GM18505 (cell line): ENCODE results near the gene IQCH.

Source experiments
- ATAC-seq: cut with Tn5 transposase; IDR thresholded peaks from one replicate; pipeline ENCODE4 v1.9.1; 2021; ENCODE audit not compliant: unreplicated experiment
- POLR2A ChIP-seq: IDR thresholded peaks from 4 replicates; pipeline ENCODE4 v1.6.1; 2011; ENCODE audit warnings: borderline replicate concordance; ENCODE audit not compliant: insufficient read depth, insufficient read length; ENCODE audit errors: extremely low read depth

IQCH gene

GRCh38 chr15:67515090-67515489 lies 260.5 kb downstream of the IQCH start:
- no peak for TF ChIP-seq POLR2A
- ATAC-seq: no peak

GRCh38 chr15:67515557-67515956 lies 261.0 kb downstream of the IQCH start:
- TF ChIP-seq POLR2A: no peak
- ATAC-seq: no peak

GRCh38 chr15:67520321-67521028 lies 265.9 kb downstream of the IQCH start:
- TF ChIP-seq POLR2A: no peak
- ATAC-seq: no peak

GRCh38 chr15:67521029-67521782 lies 266.6 kb downstream of the IQCH start, which contains the start of gene C15orf61:
Gene C15orf61, plus strand, starts transcription at chr15:67521131. Its CDS starts 118 bp downstream, at chr15:67521249.
- ATAC-seq: peak; percentile 80
- peak; percentile 85 for TF ChIP-seq POLR2A

GRCh38 chr15:67521783-67522568 lies 267.4 kb downstream of the IQCH start:
- no peak for TF ChIP-seq POLR2A
- ATAC-seq: no peak

GRCh38 chr15:67523330-67523729 lies 268.7 kb downstream of the IQCH start:
- ATAC-seq: no peak
- no peak for TF ChIP-seq POLR2A

- TF ChIP-seq POLR2A: no peak
- ATAC-seq: no peak
Measured at GRCh38 chr15:67524235-67524634, 269.6 kb downstream of the IQCH start.

- TF ChIP-seq POLR2A: no peak
- no peak for ATAC-seq
Measured at GRCh38 chr15:67528513-67528912, 273.9 kb downstream of the IQCH start.

- ATAC-seq: no peak
- no peak for TF ChIP-seq POLR2A
Measured at GRCh38 chr15:67531379-67531914, 276.9 kb downstream of the IQCH start.

- no peak for TF ChIP-seq POLR2A
- no peak for ATAC-seq
Measured at GRCh38 chr15:67533873-67534272, 279.3 kb downstream of the IQCH start.

GRCh38 chr15:67534360-67534759 lies 279.8 kb downstream of the IQCH start:
- ATAC-seq: no peak
- TF ChIP-seq POLR2A: no peak

- TF ChIP-seq POLR2A: no peak
- no peak for ATAC-seq
Measured at GRCh38 chr15:67537771-67538170, 283.2 kb downstream of the IQCH start.

- TF ChIP-seq POLR2A: peak; percentile 83
- ATAC-seq: peak; percentile 42
Measured at GRCh38 chr15:67542420-67543347, 288.1 kb downstream of the IQCH start, which contains the start of gene MAP2K5. Gene MAP2K5, plus strand, starts transcription at chr15:67542703. Its CDS starts 633 bp downstream, at chr15:67543336.

GRCh38 chr15:67543348-67543718 lies 288.7 kb downstream of the IQCH start:
- no peak for TF ChIP-seq POLR2A
- no peak for ATAC-seq
